ENCODE measurements around the gene BCL2L2. TPM values are rescaled to one million over a fixed set of nuclear protein-coding genes. Genes with fewer than 3 reads are reported as not detected.

The BCL2L2 gene
- total and polyA plus RNA-seq, 2 donors (not counting 1 experiment from before 2014, with no cell fraction given), result 5.4 to 17.8 TPM

DNA sequence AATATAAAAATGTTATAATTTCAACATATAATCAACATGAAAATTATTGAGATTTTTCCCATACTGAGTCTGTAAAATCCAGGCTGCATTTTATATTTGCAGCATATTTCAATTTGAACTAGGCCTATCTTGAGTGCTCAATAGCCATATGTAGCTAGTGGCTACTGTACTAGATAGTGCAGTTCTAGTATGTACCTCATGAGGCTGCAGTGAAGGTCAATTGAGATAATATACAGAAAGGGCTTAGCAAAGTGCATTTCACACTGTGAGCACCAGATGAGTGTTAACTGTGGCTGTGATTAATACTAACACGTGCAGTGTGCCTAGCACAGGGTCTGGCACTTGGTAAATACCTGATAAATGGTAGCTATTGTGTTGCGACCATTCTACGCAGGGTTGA lies 51.4 kb downstream of the BCL2L2 start:
- no peak overlapping the region for H3K4me2 ChIP-seq (replicated peaks; ENCODE audit: low read depth, low read length, poor library complexity, severe bottlenecking)
- no peak overlapping the region for H3K4me3 ChIP-seq (ENCODE audit: control extremely low read depth in 1 of 5, extremely low read depth in 1 of 5, insufficient read depth in 1 of 5, low read depth in 2 of 5, low read length in 4 of 5)
- H3K9me3 Mint-ChIP-seq (ENCODE audit: insufficient read depth), result no peaks in the 10 kb centered on the region
- TF ChIP-seq, protein P1, sequence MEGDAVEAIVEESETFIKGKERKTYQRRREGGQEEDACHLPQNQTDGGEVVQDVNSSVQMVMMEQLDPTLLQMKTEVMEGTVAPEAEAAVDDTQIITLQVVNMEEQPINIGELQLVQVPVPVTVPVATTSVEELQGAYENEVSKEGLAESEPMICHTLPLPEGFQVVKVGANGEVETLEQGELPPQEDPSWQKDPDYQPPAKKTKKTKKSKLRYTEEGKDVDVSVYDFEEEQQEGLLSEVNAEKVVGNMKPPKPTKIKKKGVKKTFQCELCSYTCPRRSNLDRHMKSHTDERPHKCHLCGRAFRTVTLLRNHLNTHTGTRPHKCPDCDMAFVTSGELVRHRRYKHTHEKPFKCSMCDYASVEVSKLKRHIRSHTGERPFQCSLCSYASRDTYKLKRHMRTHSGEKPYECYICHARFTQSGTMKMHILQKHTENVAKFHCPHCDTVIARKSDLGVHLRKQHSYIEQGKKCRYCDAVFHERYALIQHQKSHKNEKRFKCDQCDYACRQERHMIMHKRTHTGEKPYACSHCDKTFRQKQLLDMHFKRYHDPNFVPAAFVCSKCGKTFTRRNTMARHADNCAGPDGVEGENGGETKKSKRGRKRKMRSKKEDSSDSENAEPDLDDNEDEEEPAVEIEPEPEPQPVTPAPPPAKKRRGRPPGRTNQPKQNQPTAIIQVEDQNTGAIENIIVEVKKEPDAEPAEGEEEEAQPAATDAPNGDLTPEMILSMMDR (IDR thresholded peaks at IDR 0.05), result no peak
- no peak for TF ChIP-seq EZH2 (IDR thresholded peaks at IDR 0.05; ENCODE audit: borderline replicate concordance, insufficient read depth, low read depth, low read length, poor library complexity, severe bottlenecking)
- peaks cover 0 to 1% (median 0%) of the 10 kb centered on the region in 3 donors for H3K9me3 ChIP-seq (ENCODE audit: control extremely low read depth in 1 of 3, control insufficient read depth in 2 of 3, insufficient read depth in 1 of 3, low read length in 2 of 3)
- no peak overlapping the region for H3K4me3 Mint-ChIP-seq
- 94% methylated on average over 3 of the region's 3 CpGs for WGBS (ENCODE audit: insufficient coverage)
- no peak overlapping the region for H3K9ac ChIP-seq (ENCODE audit: low read length)
- H3K79me2 ChIP-seq (ENCODE audit: control insufficient read depth, insufficient read depth, low read length), result no peaks in the 10 kb centered on the region
- H4K20me1 ChIP-seq (ENCODE audit: control insufficient read depth, insufficient read depth, low read length, poor library complexity, severe bottlenecking), result no peaks in the 10 kb centered on the region
- H3K27ac Mint-ChIP-seq, result no peak overlapping the region
- CTCF ChIA-PET, result interaction anchor here (1.5 kb wide), 1 partner anchor 22 kb away, joined by 4 read pairs; no protein-coding TSS in a partner anchor
- H3K36me3 ChIP-seq (replicated peaks in 1 of 2; ENCODE audit: control extremely low read depth in 1 of 2, control insufficient read depth in 1 of 2, extremely low read depth in 1 of 2, insufficient read depth in 2 of 2, low read length in 1 of 2), result no peaks in the 10 kb centered on the region
- no peaks in the 10 kb centered on the region for H3K4me1 ChIP-seq (ENCODE audit: control insufficient read depth in 2 of 2, insufficient read depth in 2 of 2, low read length in 2 of 2)
- intact Hi-C loops (cut with micrococcal nuclease), result no loop called here
- H3K4me1 Mint-ChIP-seq, result peaks cover 4% of the 10 kb centered on the region
- POLR2A ChIA-PET, result no interaction called here
- H3K27ac ChIP-seq (ENCODE audit: low read length in 2 of 2), result no peak overlapping the region
- H2AFZ ChIP-seq (ENCODE audit: insufficient read depth, low read depth, low read length, poor library complexity, severe bottlenecking), result no peak overlapping the region
- DNase-seq (no peak), ATAC-seq (ENCODE audit: low read depth) (no peak)
- H3K27me3 ChIP-seq (replicated peaks in 1 of 4; ENCODE audit: control extremely low read depth in 1 of 4, control insufficient read depth in 3 of 4, insufficient read depth in 4 of 4, low read length in 3 of 4), result peaks cover 0 to 30% (median 10%) of the 10 kb centered on the region in 4 experiments
- H3K27me3 Mint-ChIP-seq, result peaks cover 45% of the 10 kb centered on the region

DNA sequence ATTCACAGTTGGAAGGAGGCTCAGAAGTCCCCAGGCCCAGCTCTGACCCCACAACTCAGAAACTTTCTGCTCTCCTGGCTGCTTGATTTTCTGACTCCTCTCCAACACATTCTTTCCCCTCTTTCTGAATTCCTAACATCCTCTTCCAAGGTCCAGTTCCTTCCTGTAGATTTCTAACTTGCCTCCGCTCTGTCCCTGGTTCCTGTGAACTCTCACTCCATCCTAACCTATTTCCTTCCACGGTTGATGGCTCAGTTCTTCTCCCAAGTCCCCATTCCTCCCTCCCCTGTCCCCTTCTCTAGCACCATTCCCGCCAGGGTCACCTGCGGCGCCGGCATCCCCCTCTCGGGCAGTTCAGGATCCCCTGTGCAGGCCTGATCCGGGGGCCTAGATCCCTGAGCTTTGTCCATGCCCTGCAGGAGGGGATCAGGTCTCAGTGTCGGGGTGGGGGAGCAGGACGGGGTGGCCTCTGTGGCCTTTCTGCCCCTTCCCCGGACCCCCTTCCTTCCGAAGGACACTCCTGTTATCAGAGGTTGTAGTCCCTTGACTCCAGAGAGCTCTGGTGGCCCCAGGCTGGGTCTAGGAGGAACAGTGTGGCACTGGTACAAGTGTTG lies 52.0 kb downstream of the BCL2L2 start:
- H3K4me3 Mint-ChIP-seq, result no peak overlapping the region

More for the DNA sequence above, 52.0 kb downstream of the BCL2L2 start:
- Histone ChIP-seq H2AFZ (ENCODE audit: insufficient read depth, low read depth, low read length, poor library complexity, severe bottlenecking) (no peak overlapping the region), H3K27me3 (replicated peaks in 1 of 4; ENCODE audit: control extremely low read depth in 1 of 4, control insufficient read depth in 3 of 4, insufficient read depth in 4 of 4, low read length in 3 of 4) (peaks cover 0 to 24% (median 5%) of the 10 kb centered on the region in 4 experiments), H3K36me3 (replicated peaks in 1 of 2; ENCODE audit: control extremely low read depth in 1 of 2, control insufficient read depth in 1 of 2, extremely low read depth in 1 of 2, insufficient read depth in 2 of 2, low read length in 1 of 2) (no peaks in the 10 kb centered on the region), H3K27ac (ENCODE audit: low read length in 2 of 2) (no peak overlapping the region), H3K4me1 (ENCODE audit: control insufficient read depth in 2 of 2, insufficient read depth in 2 of 2, low read length in 2 of 2) (no peaks in the 10 kb centered on the region), H3K9me3 (ENCODE audit: control extremely low read depth in 1 of 3, control insufficient read depth in 2 of 3, insufficient read depth in 1 of 3, low read length in 2 of 3) (no peaks in the 10 kb centered on the region), H3K4me3 (ENCODE audit: control extremely low read depth in 1 of 5, extremely low read depth in 1 of 5, insufficient read depth in 1 of 5, low read depth in 2 of 5, low read length in 4 of 5) (no peak overlapping the region), H3K9ac (ENCODE audit: low read length) (no peak overlapping the region), H4K20me1 (ENCODE audit: control insufficient read depth, insufficient read depth, low read length, poor library complexity, severe bottlenecking) (no peaks in the 10 kb centered on the region), H3K79me2 (ENCODE audit: control insufficient read depth, insufficient read depth, low read length) (no peaks in the 10 kb centered on the region), H3K4me2 (replicated peaks; ENCODE audit: low read depth, low read length, poor library complexity, severe bottlenecking) (no peak overlapping the region)
- Mint-ChIP-seq H3K9me3 (ENCODE audit: insufficient read depth) (no peaks in the 10 kb centered on the region), H3K27me3 (peaks cover 38% of the 10 kb centered on the region), H3K4me1 (no peaks in the 10 kb centered on the region), H3K27ac (no peak overlapping the region)
- DNase-seq (no peak), ATAC-seq (ENCODE audit: low read depth) (no peak)
- ChIA-PET CTCF (interaction anchor here (1.5 to 1.7 kb wide), 2 partner anchors 21 kb away, joined by 4 read pairs; no protein-coding TSS in a partner anchor), POLR2A (no interaction called here)
- WGBS (ENCODE audit: insufficient coverage), result 94% methylated on average over 12 of the region's 12 CpGs
- intact Hi-C loops (cut with micrococcal nuclease), result no loop called here
- TF ChIP-seq, protein P1 (IDR thresholded peaks at IDR 0.05), result no peak
- no peak for TF ChIP-seq EZH2 (IDR thresholded peaks at IDR 0.05; ENCODE audit: borderline replicate concordance, insufficient read depth, low read depth, low read length, poor library complexity, severe bottlenecking)

Data from B cell (primary cell).